Measurements from ENCODE around the gene RYR2. TPM values are rescaled to one million over a fixed set of nuclear protein-coding genes. Genes with fewer than 3 reads are reported as not detected.

The RYR2 gene
- total and polyA plus RNA-seq, 9 of the 15 experiments (the other 6 are each of a cell fraction or from before 2014, with no cell fraction given) = 0.03 to 0.42 (median 0.14) TPM

- ChIA-PET POLR2A (no interaction called here), CTCF (ENCODE audit: low intra/inter-chr PET ratio) (no interaction called here)
- BruUV-seq (replicated peaks) = no TSS peak
- Histone ChIP-seq H3K4me1 (replicated peaks in 1 of 2; ENCODE audit: control insufficient read depth in 2 of 2, insufficient read depth in 2 of 2, low read length in 2 of 2) (no peaks in the 10 kb centered on the region), H3K9me3 (replicated peaks; ENCODE audit: control insufficient read depth, insufficient read depth, low read depth, low read length) (no peaks in the 10 kb centered on the region; the same call in 1 of the 2 replicates), H3K27me3 (ENCODE audit: control insufficient read depth in 2 of 2, insufficient read depth in 2 of 2, low read length in 2 of 2) (no peaks in the 10 kb centered on the region), H3K4me2 (ENCODE audit: insufficient read depth, low read length) (no peak overlapping the region), H2AFZ (ENCODE audit: low read depth, low read length) (no peak overlapping the region), H3K9me1 (ENCODE audit: control insufficient read depth, insufficient read depth, low read length) (no peaks in the 10 kb centered on the region), H3K9ac (ENCODE audit: insufficient read depth in 1 of 2, low read depth in 2 of 2, low read length in 2 of 2) (no peak overlapping the region), H3K79me2 (ENCODE audit: control insufficient read depth, insufficient read depth, low read length) (no peaks in the 10 kb centered on the region), H3K36me3 (ENCODE audit: control insufficient read depth, insufficient read depth, low read length) (no peaks in the 10 kb centered on the region), H3K4me3 (no peak overlapping the region), H3K27ac (ENCODE audit: extremely low read depth, low read depth, low read length) (no peak overlapping the region), H4K20me1 (replicated peaks; ENCODE audit: control insufficient read depth, insufficient read depth, low read length) (no peaks in the 10 kb centered on the region)
- intact Hi-C loops (cut with micrococcal nuclease) = no loop called here
- in situ Hi-C loops (cut with MboI) = no loop called here
- 0% methylated on average over 5 of the region's 5 CpGs for WGBS (ENCODE audit: insufficient coverage, low coverage, missing lambda C conversion rate)
- TF ChIP-seq NONO (IDR thresholded peaks at IDR 0.05; ENCODE audit: low read depth in 2 of 2, low read length in 1 of 2) = no peak
- TF ChIP-seq YBX1 (IDR thresholded peaks at IDR 0.05) = no peak
- TF ChIP-seq, protein P1, sequence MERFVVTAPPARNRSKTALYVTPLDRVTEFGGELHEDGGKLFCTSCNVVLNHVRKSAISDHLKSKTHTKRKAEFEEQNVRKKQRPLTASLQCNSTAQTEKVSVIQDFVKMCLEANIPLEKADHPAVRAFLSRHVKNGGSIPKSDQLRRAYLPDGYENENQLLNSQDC (CRISPR knock-in tag; IDR thresholded peaks at IDR 0.05) = no peak
- TF ChIP-seq KAT7 (CRISPR knock-in tag; IDR thresholded peaks at IDR 0.05; ENCODE audit: borderline replicate concordance) = no peak
- TF ChIP-seq CHD4 (IDR thresholded peaks at IDR 0.05; ENCODE audit: insufficient read depth, insufficient replicate concordance, low read depth, low read length, poor library complexity, severe bottlenecking) = no peak
- TF ChIP-seq MAX (CRISPR knock-in tag; IDR thresholded peaks at IDR 0.05) = no peak
- no peak for TF ChIP-seq ZNF75A (CRISPR knock-in tag; IDR thresholded peaks at IDR 0.05)
- DNase-seq (ENCODE audit: extremely low read depth in 1 of 4, low spot score in 3 of 4) (no peak), ATAC-seq (no peak), FAIRE-seq (no peak)
Measured at GRCh38 chr1:237610157-237610556, 568.2 kb downstream of the RYR2 start.
